Ovary (tissue), 3 donors: Measurements from ENCODE around the gene AMBP.
"Not testable (repeated sequence)": the region's sequence is repeated elsewhere in the genome, so short reads cannot be mapped to it uniquely, and the experiment has no call there.

Experiments used
- POLR2A ChIP-seq: fragments of 450-650 bp; IDR thresholded peaks from one replicate; pipeline ENCODE4 v1.6.1; 2017; ENCODE audit warnings: antibody characterized with exemption, mild to moderate bottlenecking, moderate library complexity
- TF ChIP-seq, protein P1 (sequence below), 3 donors: fragments of 450-650 bp in 2 of 3; fragments of 200-600 bp in 1 of 3; IDR thresholded peaks; one replicate each; pipeline versions ENCODE4 v1.5.1 to v1.8.0; 2016 to 2022; ENCODE audit warnings: antibody characterized with exemption in 3 of 3, mild to moderate bottlenecking in 1 of 3
- donor health status: DM: no; HTN: no; CAD: no.

GRCh38 chr9:114043660-114044059 is 34.4 kb downstream of the AMBP start:
- TF ChIP-seq, protein P1, sequence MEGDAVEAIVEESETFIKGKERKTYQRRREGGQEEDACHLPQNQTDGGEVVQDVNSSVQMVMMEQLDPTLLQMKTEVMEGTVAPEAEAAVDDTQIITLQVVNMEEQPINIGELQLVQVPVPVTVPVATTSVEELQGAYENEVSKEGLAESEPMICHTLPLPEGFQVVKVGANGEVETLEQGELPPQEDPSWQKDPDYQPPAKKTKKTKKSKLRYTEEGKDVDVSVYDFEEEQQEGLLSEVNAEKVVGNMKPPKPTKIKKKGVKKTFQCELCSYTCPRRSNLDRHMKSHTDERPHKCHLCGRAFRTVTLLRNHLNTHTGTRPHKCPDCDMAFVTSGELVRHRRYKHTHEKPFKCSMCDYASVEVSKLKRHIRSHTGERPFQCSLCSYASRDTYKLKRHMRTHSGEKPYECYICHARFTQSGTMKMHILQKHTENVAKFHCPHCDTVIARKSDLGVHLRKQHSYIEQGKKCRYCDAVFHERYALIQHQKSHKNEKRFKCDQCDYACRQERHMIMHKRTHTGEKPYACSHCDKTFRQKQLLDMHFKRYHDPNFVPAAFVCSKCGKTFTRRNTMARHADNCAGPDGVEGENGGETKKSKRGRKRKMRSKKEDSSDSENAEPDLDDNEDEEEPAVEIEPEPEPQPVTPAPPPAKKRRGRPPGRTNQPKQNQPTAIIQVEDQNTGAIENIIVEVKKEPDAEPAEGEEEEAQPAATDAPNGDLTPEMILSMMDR (IDR thresholded peaks at IDR 0.05), result not testable (repeated sequence)
- TF ChIP-seq POLR2A, result not testable (repeated sequence)
